ENCODE data around the gene DGLUCY.
"Not testable (repeated sequence)": the region's sequence is repeated elsewhere in the genome, so short reads cannot be mapped to it uniquely, and the experiment has no call there.

Gene DGLUCY

DNA sequence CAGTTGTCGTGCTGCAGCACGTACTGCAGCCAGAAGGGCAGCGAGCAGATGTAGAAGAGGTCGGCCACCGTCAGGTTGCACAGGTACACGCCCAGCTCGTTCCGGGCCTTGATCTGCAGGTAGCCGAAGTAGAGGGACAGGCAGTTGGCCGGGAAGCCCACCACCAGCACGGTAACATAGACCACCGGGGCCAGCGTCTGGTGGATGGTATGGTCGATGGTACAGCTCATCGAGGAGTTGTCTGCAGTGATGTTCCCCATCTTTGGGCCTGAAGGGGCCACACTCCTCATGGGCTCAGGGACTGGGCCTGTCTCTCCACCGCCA lies 120.9 kb downstream of the DGLUCY start:
- DNase-seq (ENCODE audit: low spot score), result no peak

- no peak for DNase-seq (ENCODE audit: low spot score)
Measured at GRCh38 chr14:91235841-91236240, 122.0 kb downstream of the DGLUCY start.

- DNase-seq (ENCODE audit: low spot score), result no peak
Measured at GRCh38 chr14:91237219-91237618, 123.3 kb downstream of the DGLUCY start.

DNA sequence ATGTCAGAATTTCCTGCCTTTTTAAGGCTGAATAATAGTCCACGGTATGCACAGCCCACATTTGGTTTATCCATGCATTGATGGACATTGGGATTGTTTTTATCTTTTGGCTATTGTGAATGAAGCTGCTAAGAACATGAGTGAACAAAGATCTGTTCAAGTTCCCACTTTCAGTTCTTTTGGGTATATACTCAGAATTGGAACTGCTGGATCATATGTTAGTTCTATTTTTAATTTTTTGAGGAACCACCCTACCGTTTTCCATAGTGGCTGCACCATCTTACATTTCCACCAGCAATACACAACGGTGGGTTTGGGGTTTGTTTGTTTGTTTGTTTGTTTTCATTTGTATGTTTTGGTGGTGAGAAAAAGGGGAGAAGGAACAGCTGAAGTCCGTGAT lies 124.2 kb downstream of the DGLUCY start:
- DNase-seq (ENCODE audit: low spot score), result no peak

GRCh38 chr14:91238661-91239060 lies 124.8 kb downstream of the DGLUCY start:
- DNase-seq (ENCODE audit: low spot score), result no peak

DNA sequence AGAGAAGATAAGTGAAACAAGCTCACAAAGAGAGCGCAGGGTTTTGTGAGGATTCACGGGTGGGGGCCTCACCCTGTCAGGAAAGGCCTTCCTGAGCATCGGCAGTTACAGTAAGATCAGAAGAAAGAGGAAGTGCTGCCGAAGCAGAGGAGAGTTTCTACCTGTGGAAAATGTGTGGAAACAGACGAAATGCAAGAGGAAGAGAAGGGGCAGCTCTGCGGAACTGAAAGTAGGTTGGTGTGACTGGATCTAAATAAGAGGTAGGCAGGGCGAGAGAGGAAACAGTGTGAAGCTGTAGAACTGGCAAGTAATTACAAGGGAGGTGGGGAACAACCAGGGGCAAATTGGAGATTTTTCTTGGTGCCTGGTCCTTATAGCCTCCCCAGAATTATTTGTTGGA lies 128.0 kb downstream of the DGLUCY start:
- peak; percentile 83 for DNase-seq (ENCODE audit: low spot score)

DNA sequence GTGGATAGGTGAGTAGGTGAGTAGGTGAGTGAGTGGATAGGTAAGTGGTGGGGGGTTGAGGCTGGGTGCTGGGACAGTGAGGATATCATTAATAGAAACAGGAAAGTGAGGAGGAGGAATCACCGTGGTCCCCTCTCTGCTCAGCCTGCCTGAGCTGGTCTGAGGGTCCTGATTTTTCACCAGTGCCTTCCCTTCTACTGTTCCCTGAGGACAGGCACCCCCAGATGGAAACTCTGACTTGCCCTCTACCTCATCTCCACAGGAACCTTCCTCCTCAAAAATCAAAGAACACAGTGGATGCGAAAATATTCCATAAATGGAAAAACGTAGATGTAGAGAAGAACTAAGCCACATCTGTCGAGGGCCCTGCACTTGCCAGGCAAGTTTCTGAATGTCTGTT lies 128.8 kb downstream of the DGLUCY start:
- no peak for DNase-seq (ENCODE audit: low spot score)

GRCh38 chr14:91243074-91243471 lies 129.2 kb downstream of the DGLUCY start:
- DNase-seq (ENCODE audit: low spot score), result no peak

DNA sequence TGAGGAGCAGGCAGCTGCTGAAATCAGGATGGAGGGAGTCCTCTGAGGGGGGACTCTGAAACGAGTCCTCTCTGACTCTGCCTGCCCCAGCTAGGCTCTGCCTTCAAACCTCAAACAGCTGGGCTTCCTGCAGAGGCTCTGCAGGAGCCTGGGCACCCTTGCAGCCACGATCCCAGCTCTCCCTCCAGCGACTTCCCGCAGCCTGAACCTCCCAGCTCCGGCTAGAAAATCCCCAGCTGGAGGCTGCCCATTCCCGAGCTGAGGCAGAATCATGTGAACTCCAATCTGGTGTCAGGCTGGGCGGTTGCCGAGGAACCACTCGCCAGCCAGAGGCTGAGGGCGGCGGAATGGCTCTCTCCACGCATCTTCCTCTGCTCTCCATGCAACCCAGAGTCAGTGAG lies 130.6 kb downstream of the DGLUCY start, which contains the start of gene GPR68:
Gene GPR68 (minus strand): TSS at position 204 of the 401 bp plus-strand sequence. CDS start 9,654 bp downstream, outside the sequence.
- no peak for DNase-seq (ENCODE audit: low spot score)

DNA sequence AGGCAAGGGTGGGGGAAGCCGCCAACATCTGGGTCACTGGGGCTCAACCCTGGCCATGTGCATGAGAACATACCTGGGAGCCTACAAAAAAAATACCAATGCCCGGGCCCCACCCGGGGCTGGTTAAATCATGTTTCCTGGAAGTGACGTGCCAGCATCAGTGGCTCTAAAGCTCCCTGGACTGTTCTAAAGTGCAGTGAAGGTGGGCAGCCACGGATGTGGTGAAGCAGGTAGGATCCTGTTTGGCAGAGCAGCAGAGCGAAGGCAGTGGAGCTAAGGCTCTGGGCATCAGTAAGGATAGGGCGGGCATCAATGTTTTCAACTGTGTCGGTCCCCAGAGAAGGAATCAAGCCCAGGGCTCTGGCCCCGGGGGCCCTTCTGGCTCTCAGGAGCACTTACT lies 131.2 kb downstream of the DGLUCY start:
- DNase-seq (ENCODE audit: low spot score), result no peak

GRCh38 chr14:91245616-91246015 lies 131.7 kb downstream of the DGLUCY start:
- not testable (repeated sequence) for DNase-seq (ENCODE audit: low spot score)

DNA sequence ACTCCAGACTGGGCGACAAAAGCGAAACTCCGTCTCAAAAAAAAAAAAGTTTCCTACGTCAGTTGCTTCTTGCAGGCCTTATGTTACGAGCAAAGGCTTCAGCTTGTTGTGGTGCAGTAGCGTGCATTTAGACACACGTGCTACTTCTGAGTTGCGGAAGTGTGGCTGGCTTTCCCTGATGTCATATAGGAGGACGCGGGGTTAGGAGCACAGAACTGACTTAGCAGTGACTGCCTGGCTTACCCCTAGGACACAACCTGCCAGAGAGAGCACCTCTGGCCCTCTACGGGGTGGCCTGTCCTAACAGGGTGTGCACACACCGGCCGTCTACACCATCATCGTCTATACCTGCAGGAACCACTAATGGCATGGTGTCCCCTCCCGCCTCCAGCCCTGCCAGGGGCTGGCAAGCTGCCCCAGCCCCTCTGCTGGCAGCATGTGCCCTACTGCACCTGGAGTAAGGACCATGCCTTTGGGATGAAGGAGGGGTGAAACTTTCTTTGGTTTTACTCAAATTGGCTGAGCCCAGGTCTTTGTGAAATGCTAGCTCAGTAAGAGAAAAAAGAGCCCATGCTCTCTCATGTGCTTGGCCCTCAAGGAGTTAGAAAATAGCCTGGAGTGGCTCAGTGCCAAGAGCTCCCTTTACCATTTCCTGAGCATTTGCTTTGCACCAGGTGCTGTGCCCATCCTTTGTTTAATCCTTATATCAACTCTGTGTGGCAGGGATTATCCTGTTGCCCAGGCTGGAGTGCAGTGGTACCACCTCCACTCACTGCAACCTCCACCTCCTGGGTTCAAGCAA lies 132.4 kb downstream of the DGLUCY start:
- peak; percentile 40 for DNase-seq (ENCODE audit: low spot score)

- peak; percentile 83 for DNase-seq (ENCODE audit: low spot score)
Measured at GRCh38 chr14:91249841-91250616, 136.2 kb downstream of the DGLUCY start.

- DNase-seq (ENCODE audit: low spot score), result no peak
Measured at GRCh38 chr14:91250912-91251311, 137.0 kb downstream of the DGLUCY start.

- no peak for DNase-seq (ENCODE audit: low spot score)
Measured at GRCh38 chr14:91252871-91253794, 139.3 kb downstream of the DGLUCY start.

- DNase-seq (ENCODE audit: low spot score), result no peak
Measured at GRCh38 chr14:91253795-91254323, 140.0 kb downstream of the DGLUCY start.

DNA sequence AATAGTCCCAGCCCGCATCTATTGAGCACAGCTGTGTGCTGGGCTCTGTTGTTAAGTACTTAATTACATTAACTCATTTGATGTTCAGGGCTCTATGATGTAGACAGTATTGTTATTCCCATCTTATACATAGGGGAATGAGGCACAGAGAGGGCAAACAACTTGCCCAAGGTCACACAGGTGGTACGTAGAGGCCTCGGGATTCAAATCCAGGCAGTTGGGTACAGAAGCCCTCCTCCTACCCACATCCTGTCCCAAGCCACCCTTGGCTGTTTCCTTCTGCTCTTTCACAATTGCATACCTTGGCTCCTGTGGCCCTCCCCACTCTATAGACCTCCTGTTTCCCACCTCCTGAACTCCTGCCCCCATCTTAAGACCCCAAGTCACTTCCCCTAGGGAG lies 140.6 kb downstream of the DGLUCY start:
- DNase-seq (ENCODE audit: low spot score), result no peak

DNA sequence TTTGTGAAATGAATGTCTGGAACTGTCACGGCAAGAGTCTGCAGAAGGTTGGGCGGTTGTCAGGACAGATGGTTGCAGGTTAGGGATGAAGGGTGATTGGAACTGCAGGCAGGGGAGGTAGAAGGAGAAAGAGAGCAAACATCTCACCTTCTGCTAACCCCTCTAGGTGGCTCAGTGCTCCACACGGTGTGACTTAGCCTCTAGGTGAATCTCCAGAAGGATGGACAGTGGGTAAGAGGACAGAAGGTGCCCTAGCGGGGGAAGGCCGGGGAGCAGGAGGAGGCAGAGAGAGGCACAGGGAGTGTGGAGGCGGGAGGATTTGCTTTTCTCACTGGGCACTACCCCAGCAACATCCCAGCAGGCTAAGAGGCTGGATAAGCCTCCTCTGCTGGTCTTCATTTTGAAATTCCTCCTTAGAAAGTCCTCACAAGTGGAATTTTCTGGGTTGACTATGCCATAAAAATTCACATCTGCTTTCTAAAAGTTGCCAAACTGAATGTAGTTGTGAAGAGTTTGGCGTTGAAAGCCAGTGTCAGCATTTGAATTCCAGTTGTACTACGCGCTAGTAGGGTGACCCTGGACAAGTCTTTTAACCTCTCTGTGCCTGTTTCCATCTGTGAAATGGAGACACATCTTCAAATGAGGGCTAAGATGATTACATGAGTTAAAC lies 141.3 kb downstream of the DGLUCY start:
- DNase-seq (ENCODE audit: low spot score), result no peak

- no peak for DNase-seq (ENCODE audit: low spot score)
Measured at GRCh38 chr14:91256661-91257060, 142.8 kb downstream of the DGLUCY start.

DNA sequence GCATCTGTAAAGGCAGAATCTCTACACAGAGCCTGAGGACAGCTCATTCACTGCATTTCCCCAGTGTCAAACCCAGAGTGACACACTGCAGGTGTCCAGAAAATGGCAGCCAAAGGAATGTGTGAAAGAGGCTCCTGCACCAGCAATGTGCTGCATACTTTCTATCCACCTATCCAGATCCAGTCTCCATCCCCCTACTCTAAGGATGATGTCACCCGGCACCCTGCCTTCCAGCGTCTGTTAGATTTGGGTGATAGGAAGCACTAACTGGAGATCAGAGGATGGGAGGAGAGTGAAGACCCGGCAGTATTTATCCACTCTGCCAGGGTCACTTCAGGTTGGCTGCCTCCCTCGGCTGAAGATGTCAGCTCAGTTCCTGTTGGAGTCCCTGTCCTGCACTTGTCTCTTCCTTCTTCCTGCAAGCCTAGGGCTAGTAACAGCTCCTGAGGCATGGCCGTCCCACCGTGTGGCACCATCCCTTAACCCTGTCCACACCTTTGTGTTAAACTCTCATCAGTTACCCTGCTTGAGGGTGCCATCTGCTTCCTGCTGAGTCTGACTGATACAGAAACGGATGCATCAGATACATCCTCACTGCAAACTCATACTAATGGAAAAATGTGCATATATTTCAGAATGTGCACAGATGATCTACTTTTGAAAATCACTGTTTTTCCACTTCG lies 143.6 kb downstream of the DGLUCY start:
- no peak for DNase-seq (ENCODE audit: low spot score)
